ENCODE data around the gene HOXB8.

The HOXB8 gene

DNA sequence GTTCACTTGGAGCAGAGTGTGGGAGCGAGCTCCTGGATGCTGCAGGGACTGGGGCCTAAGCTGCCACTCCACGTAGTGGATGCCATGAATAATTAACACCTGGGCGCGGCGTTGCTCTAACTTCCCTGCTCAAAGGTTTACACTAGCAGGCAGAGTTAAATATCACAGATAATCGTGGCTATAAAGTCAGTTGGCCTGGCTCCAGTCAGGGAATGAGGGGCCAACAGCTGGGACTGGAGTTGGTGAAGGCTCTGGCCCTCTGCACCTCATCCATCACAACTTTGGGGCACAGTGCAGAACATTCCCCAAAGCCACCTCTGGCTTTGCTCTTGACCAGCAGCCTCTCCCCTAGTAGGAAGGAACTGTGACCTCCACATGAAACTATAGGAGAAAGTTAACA lies 47.9 kb downstream of the HOXB8 start:
- no peak for DNase-seq

DNA sequence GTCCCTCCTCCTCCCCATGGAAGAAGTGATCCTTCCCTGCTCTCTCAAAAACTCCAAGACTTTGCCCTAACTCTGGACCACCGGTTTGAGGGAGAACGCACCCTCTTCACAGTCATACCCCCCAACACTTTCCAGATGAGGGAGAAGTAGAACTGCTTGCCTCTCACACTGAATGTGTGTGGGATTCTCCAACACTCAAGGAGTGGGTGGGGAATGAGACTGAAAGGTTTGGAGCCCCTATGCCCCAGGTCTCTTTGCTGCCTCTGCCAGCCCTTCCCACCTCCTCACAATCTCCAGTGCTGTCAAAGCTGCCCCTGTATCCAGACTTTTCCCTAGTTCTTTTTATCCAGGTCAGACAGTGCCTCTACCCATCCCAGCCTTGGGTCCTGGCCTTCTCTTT lies 48.4 kb downstream of the HOXB8 start:
- no peak for DNase-seq

DNA sequence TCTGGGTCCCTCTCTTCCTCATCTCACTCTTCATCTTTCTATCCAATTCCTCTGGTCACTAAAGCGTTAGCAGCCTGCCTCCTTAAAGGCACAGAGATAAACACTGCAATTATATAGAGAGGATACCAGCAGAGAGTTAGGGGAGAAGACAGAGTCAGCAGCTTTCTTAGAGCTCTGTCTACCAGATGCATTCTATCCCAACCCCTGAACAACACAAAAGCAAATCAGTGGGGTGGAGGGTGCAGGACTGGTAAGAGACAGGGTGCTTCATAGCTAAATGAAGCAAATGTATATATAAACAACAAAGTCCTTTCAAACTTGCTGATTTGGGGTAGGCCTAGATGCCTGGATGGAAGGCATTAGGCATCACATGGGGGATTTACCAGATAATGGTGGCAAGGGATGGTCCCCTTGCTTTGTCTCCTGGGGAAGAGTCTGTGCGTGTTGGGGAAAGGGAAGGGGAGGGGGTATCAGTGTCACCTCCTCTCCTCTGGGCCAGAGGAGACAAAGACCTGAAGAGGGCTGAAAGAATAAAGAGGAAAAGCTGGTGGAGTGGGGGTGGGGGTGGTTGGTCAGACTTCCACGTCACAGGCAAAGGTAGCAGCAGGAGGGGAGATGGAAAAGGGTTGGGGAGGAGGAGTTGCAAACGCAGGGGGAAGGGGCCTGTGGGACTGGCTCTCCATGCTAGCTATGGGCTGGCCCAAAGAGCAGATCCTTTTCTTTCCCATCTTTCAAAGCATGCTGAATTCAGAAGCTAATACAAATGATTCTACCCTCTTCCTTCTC lies 49.0 kb downstream of the HOXB8 start:
- no peak for DNase-seq

GRCh38 chr17:48565022-48565554 lies 50.0 kb downstream of the HOXB8 start:
- DNase-seq = no peak

- no peak for DNase-seq
Observed at GRCh38 chr17:48564188-48565021, 50.7 kb downstream of the HOXB8 start.

DNA sequence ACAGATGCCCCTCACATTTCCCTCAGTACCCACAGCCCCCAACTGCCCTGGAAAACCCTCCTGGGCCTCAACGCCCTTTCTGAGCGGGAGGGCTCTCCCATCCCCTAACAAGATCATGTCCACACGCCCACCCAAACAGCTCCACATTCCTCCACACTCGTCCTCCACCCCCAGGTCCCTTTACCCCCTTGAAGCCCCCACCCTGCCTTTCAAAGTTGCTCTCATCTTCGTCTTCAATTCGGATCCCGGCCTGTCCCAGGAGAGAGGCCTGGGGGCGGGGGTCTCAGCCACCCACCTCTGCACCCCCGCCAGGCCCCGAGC lies 51.3 kb downstream of the HOXB8 start:
- DNase-seq = no peak

DNA sequence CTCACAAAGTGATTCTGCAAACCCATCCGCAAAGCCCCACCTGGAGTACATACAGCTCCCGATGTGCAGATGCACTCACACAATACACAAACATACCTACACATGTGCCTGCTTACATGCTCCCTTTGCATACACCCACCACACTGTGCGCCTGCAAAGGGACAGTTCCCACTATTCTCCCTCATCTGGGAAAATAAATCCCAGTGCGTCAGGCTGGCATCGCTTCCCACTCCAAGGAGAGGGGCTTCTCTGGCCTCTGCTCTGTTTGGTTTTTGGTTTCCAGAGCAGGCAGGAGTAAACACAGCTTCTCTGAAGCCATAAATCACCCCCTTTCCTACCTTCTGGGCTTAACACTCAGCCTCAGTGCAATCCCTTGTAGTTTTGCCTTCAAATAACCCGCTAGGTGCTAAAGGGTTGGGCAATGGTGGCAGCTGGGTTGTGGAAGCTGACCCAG lies 51.7 kb downstream of the HOXB8 start:
- no peak for DNase-seq

DNA sequence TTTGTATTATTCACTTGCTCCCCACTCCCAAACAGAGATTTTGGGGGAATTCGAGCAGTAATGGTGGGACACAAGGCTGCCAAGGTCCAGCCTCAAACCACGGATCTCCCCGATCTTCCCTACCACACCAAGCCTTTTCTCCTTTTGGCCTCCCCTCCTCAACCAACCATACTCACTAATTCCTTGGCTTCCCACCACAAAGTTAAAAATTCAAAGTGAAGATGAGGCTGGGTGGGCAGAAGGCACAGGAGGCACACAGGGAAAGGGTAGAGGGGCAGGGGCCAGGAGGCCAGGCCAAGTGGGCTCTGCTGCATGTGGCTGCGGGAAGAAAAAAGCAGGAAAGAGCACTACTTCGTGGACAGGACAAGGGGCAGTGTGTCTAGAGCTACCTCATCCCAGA lies 52.2 kb downstream of the HOXB8 start:
- DNase-seq = no peak
